Panc1 (cell line): ENCODE results near the gene CD300LB.

Experiments used
- POLR2AphosphoS5 ChIP-seq: IDR thresholded peaks from 2 replicates; pipeline ENCODE4 v1.6.1; 2012; ENCODE audit warnings: mild to moderate bottlenecking, low read depth, low read length, moderate library complexity
- TCF7L2 ChIP-seq: IDR thresholded peaks from 2 replicates; pipeline ENCODE4 v1.6.1; 2011; ENCODE audit warnings: mild to moderate bottlenecking, low read depth, low read length, inconsistent platforms
- TF ChIP-seq, protein P1 (sequence below): fragments of 450-650 bp; IDR thresholded peaks from 2 replicates; pipeline ENCODE4 v1.5.1; 2017; ENCODE audit warnings: mild to moderate bottlenecking
- TF ChIP-seq, protein P2 (sequence below), 2 experiments: IDR thresholded peaks; 2 replicates each; pipeline ENCODE4 v1.6.1; 2011 to 2012; ENCODE audit warnings: low read depth in 2 of 2, control low read depth in 1 of 2, low read length in 1 of 2, mild to moderate bottlenecking in 1 of 2, moderate library complexity in 1 of 2; ENCODE audit not compliant: insufficient read depth in 1 of 2

DNA sequence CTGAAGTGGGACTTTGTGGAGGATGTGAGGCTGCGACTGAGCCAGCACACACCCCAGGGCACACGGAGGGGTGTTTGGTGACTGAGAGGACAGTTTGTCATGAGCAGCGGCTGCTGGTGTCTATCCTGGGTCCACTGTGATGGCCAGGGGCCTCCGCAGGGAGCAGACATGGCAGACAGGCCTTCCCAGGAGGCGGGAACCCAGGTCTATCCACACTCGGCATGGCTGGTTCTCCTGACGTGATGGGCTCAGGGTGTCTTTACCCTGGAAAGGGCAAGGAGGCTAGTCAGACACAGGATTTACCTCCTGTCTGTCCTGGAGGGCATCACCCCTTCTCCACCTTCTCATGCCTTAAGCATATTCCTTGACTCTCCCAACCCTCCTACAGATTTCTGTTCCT, 15.3 kb upstream of the CD300LB start:
- TF ChIP-seq, protein P1, sequence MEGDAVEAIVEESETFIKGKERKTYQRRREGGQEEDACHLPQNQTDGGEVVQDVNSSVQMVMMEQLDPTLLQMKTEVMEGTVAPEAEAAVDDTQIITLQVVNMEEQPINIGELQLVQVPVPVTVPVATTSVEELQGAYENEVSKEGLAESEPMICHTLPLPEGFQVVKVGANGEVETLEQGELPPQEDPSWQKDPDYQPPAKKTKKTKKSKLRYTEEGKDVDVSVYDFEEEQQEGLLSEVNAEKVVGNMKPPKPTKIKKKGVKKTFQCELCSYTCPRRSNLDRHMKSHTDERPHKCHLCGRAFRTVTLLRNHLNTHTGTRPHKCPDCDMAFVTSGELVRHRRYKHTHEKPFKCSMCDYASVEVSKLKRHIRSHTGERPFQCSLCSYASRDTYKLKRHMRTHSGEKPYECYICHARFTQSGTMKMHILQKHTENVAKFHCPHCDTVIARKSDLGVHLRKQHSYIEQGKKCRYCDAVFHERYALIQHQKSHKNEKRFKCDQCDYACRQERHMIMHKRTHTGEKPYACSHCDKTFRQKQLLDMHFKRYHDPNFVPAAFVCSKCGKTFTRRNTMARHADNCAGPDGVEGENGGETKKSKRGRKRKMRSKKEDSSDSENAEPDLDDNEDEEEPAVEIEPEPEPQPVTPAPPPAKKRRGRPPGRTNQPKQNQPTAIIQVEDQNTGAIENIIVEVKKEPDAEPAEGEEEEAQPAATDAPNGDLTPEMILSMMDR, result no peak
- TF ChIP-seq POLR2AphosphoS5 (no peak), TCF7L2 (no peak)
- TF ChIP-seq, protein P2, sequence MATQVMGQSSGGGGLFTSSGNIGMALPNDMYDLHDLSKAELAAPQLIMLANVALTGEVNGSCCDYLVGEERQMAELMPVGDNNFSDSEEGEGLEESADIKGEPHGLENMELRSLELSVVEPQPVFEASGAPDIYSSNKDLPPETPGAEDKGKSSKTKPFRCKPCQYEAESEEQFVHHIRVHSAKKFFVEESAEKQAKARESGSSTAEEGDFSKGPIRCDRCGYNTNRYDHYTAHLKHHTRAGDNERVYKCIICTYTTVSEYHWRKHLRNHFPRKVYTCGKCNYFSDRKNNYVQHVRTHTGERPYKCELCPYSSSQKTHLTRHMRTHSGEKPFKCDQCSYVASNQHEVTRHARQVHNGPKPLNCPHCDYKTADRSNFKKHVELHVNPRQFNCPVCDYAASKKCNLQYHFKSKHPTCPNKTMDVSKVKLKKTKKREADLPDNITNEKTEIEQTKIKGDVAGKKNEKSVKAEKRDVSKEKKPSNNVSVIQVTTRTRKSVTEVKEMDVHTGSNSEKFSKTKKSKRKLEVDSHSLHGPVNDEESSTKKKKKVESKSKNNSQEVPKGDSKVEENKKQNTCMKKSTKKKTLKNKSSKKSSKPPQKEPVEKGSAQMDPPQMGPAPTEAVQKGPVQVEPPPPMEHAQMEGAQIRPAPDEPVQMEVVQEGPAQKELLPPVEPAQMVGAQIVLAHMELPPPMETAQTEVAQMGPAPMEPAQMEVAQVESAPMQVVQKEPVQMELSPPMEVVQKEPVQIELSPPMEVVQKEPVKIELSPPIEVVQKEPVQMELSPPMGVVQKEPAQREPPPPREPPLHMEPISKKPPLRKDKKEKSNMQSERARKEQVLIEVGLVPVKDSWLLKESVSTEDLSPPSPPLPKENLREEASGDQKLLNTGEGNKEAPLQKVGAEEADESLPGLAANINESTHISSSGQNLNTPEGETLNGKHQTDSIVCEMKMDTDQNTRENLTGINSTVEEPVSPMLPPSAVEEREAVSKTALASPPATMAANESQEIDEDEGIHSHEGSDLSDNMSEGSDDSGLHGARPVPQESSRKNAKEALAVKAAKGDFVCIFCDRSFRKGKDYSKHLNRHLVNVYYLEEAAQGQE (IDR thresholded peaks at IDR 0.05; ENCODE audit: insufficient read depth in 1 of 2, low read depth in 2 of 2, low read length in 1 of 2), result no peak
